Cerebellar cortex (tissue), 1 donor: Measurements from ENCODE around the gene TSNAXIP1.
"Not testable (repeated sequence)": the region's sequence is repeated elsewhere in the genome, so short reads cannot be mapped to it uniquely, and the experiment has no call there.

Source experiments
- DNase-seq: peaks from one replicate; pipeline ENCODE4 v3.0.0-alpha.2; 2015; ENCODE audit warnings: low spot score

TSNAXIP1 gene

DNA sequence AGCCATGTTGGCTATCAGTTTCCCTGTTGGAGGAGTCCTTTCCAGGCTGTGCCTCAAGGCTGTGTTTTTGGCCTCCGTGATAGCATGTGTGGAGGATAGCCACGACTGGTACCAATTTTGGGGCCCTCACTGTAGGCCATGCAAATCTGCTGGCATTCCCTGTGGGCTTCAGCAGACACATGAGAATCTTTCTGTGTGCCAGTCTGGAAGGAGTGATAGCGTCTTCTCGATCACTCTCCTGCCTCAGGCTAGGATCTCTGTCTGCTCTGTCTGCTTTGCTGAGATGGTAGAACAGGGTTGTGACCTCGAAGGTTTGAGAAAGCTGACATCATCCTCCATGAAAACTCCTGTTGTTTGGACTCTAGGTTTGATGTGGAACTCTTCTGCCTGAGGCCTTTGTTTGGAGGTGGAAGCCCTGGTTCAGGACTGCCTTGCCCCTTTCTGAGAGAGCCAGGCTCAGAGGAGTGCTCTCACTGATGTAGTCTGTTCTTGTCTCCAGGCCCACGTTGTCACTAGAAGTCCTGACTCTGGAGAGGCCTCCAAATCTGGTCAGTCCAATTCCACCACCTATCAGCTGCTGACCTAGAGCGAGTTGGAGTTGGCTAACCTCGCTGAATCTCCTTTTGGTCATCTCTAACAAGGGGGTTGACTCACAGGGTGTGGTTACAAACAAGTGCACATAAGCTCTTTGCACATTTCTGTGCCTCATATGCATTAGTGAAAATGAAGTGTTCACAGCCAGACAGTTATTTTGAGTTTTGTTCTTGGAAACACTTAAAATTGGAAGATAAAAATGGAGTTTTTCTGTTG lies 54.1 kb downstream of the TSNAXIP1 start:
- DNase-seq, result no peak

DNA sequence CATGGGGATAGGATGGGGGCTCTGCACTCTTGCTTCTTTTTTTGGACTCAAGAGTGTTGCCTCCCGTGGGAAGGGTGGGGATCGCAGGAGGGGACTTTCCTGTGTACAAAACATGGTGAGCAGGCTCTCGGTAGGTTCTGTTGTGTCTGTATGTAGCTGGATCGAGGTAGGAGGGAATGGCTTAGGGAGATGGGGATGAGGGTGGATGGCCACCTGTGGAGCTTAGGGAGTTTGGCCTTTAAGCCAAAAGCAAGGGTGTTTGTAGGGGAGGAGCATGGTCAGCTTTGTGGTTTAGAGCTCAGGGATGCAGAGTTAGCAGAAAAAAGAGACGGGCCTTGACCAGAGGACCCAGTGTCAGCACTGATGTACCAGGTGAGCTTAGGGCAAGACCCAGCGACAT lies 55.2 kb downstream of the TSNAXIP1 start:
- DNase-seq, result no peak

DNA sequence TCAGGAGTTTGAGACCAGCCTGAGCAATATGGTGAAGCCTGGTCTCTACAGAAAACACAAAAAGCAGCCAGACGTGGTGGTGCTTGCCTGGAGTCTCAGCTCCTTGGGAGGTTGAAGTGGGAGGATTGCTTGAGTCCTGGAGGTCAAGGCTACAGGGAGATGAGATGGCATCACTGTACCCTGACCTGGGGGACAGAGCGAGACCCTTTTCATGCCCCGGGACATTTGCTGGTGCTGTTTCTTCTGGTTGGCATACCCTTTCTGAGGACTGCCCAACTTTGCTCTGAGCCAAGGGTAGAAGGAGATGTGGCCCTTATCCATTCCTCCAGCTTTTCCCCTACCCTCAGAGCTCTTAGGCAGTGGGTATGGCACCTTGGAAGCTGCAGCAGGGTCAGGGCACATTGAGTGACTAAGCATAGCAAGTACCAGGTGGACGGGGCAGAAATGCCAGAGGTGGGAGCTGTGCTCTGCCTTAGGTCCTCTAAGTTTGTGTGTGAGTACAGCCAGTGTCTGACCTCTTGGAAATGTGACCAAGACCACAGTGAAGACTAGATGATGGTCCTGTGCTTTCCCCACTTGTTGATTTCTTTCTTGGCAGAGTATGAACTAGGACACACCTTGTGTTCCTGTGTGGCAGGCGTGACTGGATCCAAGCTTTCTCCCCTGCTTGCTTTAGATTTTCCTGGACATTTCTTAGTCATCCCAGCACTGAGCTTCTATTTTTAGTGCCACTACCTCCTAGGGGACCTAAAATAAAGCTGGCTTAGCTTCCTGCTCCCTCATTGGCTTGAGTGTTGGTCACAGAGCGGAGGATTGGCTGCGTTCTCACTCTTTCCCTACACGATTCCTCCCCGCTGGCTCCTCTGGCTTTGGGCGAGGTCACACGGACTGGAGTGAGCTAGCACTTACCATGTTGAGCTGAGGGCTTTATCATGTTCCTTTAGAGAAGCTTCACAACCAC lies 56.2 kb downstream of the TSNAXIP1 start:
- DNase-seq, result peak; percentile 96

DNA sequence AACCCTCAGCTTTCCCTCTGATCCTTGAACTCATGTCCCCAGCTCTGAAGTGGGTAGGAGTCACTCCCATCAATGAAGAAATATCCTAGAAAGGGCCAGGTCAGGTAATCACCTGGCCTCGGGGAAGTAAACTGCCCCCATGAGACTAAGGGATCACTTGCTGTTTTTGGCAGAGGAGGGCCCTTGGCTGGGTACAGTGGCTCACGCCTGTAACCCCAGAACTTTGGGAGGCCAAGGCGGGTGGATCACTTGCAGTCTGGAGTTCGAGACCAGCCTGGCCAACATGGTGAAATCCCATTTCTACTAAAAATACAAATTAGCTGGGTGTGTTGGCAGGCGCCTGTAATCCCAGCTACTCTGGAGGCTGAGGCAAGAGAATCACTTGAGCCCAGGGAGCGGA lies 57.4 kb downstream of the TSNAXIP1 start:
- not testable (repeated sequence) for DNase-seq

DNA sequence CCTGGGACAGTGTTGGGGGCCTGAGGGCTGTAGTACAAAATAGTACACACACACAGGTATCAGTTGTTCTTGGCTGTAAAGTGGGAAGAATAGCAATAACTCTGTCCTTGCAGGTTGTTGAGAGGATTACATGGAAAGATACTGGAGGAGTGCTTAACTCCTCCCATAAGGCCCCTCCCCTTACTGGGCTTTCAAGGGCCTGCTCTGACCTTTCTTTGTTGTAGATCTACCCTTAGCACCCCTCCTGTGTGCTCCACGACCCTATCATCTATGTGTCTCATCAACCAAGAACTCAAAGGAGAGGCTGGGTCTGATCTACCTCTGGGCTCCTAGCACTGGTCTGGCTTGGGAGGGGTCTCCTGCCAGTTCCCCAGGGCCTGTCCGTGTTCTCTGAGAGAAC lies 57.9 kb downstream of the TSNAXIP1 start:
- DNase-seq, result no peak

DNA sequence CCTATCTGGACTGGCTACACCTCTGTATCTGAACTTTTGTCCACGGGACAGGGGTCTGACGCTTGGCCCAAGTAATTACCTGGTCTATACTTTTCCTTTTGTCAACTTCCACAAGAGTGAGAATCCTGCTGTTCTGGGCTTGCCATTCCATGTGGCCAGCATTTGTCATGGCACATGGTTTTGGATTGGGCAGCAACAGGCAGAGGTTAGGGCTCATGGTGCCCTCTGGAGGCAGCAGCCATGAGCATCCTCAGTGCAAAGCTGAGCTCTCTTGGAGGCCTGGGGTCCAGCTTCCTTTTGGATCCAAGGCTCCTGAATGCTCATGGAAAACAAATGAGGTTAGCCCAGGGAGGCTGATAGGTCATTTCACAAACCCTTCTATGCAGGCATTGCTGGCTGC lies 58.6 kb downstream of the TSNAXIP1 start:
- peak; percentile 31 for DNase-seq

DNA sequence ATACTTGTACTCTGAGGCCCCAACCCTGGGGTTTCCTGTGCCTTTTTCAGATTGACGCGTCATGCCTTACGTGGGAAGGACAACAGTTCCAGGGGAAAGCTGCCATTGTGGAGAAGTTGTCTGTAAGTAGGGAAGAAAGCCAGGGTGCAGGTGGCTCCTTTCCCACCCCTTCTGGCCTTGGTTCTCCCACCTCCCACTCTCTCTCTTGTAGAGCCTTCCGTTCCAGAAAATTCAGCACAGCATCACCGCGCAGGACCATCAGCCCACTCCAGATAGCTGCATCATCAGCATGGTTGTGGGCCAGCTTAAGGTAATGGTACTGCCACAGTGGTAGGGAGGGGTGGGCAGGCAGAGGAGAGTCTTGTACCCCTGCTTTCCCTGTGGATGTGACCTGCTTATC lies 61.6 kb downstream of the TSNAXIP1 start:
- DNase-seq, result no peak

DNA sequence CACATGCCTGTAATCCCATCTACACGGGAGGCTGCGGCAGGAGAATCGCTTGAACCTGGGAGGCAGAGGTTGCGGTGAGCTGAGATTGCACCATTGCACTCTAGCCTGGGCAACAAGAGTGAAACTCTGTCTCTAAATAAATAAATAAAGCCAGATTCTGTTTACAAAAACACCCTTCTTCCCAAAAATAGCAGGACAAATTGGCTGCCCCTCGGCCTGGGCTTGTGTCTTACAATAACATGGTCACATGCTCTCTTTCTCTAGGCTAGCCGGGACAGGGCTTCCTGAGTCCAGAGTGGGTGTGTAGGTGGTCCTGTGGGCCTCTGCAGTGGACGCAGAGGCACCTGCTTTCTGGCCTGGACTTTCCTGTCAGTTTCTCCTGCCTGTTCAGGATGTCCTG lies 63.0 kb downstream of the TSNAXIP1 start:
- no peak for DNase-seq

DNA sequence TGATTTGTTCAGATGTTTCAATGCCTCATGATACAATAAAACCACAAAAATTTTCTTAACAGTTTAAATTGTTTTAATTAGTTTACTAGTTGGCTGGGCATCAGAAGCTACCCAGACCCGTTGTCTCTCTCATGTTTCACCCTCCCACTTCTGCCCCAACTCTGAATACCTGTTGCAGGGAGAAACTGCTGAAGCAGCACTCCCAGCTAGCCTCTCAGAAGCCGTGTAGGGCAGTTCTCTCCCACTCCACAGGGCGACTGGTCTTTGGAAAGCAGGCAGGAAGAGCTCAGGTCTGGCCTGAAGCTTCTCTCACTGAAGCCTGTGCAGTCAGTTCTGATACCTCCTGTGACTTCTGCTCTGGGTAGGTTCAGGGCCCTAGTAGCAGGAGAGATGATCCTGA lies 64.6 kb downstream of the TSNAXIP1 start:
- DNase-seq, result peak; percentile 28

DNA sequence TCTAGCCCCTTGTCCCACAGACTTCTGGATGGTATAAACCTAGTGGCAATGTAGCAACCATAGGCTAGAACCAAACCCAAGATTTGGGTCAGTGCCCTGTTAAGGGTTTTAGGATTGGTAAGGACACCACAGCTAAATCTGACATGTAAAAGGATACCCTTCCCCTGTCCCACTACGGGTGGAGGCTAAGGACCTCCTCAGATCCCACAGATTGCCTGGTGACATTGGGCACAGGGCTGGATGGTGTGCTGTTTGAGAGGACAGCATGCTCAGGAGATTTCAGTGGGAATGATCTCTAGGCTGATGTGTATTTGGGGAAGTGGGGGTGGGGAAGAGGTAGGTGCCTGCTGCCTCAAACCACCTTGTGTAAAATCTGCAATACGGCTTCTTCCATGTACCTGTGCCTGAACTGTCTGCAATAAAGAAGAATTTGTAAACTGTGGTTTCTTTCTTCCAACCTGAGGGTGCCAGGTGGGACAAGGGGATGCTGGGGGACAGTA lies 65.5 kb downstream of the TSNAXIP1 start:
- DNase-seq, result no peak

DNA sequence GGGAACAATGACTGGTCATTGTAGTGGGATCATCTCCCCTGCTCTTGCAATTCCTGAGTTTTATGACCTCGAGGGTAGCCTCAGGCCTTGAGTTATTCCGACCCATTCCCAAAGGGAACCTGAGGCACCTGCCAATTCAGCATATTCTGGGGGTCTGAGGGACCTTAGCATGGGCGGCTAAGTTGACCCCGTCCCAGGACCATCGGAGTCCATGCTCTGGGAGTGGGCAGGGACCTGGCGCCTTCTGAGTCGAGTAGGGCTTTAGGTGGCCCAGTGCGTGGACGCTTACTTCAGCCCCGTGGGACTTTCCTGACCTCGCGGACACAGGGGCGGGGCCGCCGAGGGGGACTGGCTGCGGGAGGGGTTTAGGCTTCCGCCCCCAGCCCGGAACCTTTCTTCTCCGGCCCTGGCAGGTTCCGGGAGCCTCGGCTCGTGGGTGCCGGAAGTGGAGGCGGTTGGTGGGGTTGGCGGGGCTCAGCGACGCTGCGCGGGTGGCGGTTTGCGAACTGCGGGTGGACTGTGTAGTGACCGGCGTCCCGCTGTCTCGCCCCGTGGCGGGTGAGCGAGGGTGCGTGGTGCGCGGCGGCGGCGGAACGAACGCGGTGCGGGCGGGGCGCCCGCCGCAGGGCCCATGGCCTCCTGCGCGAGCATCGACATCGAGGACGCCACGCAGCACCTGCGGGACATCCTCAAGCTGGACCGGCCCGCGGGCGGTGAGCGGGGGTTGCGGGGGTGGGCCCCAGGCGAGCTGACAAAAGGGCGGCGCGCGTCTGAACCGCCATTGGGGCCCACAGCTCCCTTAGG lies 66.1 kb downstream of the TSNAXIP1 start, which contains the start of gene EDC4:
TSS of gene EDC4 (plus strand) at position 422 of the 804 bp plus-strand sequence. CDS start at position 632, 210 bp downstream.
- peak; percentile 65 for DNase-seq

DNA sequence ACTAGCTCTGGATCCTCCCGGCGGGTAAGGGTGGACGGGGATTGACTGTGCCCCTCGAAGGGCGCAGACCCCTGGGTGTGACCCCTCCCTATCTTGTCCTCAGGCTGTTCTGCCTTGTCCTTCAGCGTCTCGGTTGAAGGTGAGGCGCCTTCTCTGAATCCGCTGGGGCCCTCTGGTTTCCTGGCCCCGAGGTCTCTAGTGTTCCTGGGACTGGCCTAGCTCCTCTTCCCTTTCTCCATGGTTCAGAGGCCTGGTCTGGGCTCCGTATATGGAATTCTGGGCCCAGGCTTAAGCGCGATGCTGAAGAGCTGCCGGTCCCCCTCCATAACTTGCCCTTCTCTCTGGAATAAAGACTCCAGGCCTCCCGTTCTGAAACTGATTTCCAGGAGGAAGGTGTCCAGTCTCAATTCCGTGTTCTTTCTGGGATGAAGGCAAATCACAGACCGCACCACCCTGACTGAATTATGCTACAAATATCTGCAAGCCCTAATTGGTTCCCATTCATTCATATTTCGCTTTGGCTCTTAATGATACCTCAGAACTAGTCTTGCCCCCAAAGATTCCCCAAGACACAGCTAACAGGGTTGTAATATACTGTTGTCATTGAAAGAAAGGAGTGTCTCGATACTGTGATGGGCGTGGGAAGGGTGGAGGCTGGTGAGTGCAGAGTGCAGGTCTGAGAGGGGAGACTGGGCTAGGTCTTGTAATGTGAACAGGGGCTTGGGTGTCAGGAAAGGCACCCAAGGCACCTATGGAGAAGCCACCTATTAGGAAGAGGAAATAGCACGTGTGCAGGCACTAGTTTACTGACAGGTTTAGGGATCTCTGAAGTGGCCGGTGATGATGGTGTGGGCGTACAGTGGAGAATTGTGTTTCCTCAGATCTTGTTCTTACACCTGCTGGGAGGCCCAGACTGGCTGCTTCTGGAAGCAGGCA lies 67.0 kb downstream of the TSNAXIP1 start:
- no peak for DNase-seq

DNA sequence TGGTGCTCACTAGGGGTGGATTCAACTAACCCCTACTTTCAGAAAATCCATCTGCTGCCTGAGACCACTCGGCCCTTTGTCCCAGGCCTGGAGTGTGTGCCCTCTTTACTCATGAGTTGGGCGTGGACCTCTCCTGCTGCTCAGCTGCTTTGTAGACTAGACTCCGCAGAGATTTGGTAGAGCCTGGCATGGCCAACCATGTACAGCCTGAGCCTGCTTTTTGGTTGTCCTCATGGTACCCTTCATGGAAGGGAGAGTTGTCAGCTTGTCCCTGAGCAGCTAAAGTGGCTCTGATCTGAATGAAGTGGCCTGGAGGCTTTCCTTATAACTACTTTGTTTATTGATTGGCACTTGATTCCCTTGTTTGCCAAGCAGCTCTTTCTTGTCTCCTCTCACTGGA lies 67.7 kb downstream of the TSNAXIP1 start:
- no peak for DNase-seq

DNA sequence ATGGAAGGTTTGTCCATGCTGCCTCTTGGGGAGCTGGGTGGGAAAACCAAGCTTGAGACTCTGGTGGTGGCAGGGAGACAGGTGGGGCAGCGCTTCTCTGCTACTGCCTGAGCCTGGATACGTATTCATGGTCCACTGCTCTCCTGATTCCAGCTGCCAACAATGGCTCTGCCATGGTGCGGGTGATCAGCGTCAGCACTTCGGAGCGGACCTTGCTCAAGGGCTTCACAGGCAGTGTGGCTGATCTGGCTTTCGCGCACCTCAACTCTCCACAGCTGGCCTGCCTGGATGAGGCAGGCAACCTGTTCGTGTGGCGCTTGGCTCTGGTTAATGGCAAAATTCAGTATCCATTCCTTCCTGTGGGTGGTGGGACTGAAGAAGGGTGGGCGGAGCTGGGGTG lies 70.4 kb downstream of the TSNAXIP1 start:
- DNase-seq, result no peak
